HCT116 (cell line): Measurements from ENCODE around the gene SNX22. TPM values are rescaled to one million over a fixed set of nuclear protein-coding genes. Genes with fewer than 3 reads are reported as not detected.

Experiments used
- ATAC-seq: fragments of 200-7000 bp; cut with Tn5 transposase; 2 replicates; pipeline ENCODE4 v1.9.1; 2020; ENCODE audit warnings: mild to moderate bottlenecking, moderate library complexity
- BruUV-seq: library from RNA; stranded (reverse); fragments of 400-500 nt; replicated peaks from 2 replicates; lab custom pipeline; 2021; lab: Mats Ljungman, UMichigan
- CTCF ChIA-PET: fragments of 300-600 bp; sonication (Branson Sonifier 250); formaldehyde crosslinking; loops from one replicate; lab custom pipeline; 2021; ENCODE audit warnings: antibody characterized with exemption; lab: Charles Lee
- POLR2A ChIA-PET: fragments of 300-600, 350-600 bp; sonication (Branson Sonifier 250); formaldehyde crosslinking; loops from one replicate; lab custom pipeline; 2021; ENCODE audit warnings: antibody characterized with exemption; lab: Charles Lee
- RAD21 ChIA-PET, 2 experiments: fragments of 300-600 bp; sonication (Branson Sonifier 250); formaldehyde crosslinking; loops; one replicate each; lab custom pipeline; 2023; ENCODE audit warnings: low total read pairs in 2 of 2; ENCODE audit not compliant: uncharacterized antibody in 2 of 2, unreplicated experiment in 2 of 2, low non-redundant PET in 1 of 2; lab: Charles Lee
- DNase-seq: peaks from one replicate; pipeline ENCODE4 v3.0.0-alpha.2; 2010; ENCODE audit warnings: low read depth, low spot score
- H2AFZ ChIP-seq: fragments of 200-600 bp; shearing (Covaris generic), sonication (generic); 2 replicates; pipeline ENCODE4 v1.6.1; 2017; ENCODE audit warnings: low read depth, mixed run types, mixed read lengths, antibody characterized with exemption, low read length; ENCODE audit not compliant: poor library complexity, severe bottlenecking
- H3K27ac ChIP-seq: 2 replicates; pipeline ENCODE4 v1.5.1; 2012; ENCODE audit warnings: low read depth, low read length
- H3K27me3 ChIP-seq: fragments of 200-600 bp; sonication (generic); 2 replicates; pipeline ENCODE4 v1.6.1; 2016; ENCODE audit warnings: mixed run types, low read length, mixed read lengths; ENCODE audit not compliant: insufficient read depth
- H3K36me3 ChIP-seq, 2 experiments: fragments of 200-500 bp in 1 of 2; fragments of 200-600 bp in 1 of 2; sonication (Bioruptor generic) in 1 of 2; sonication (generic) in 1 of 2; 2 replicates each; pipeline versions ENCODE4 v1.5.1 to v1.6.1; 2014 to 2016; ENCODE audit warnings: low read length in 2 of 2, inconsistent platforms in 1 of 2, mixed read lengths in 1 of 2, mixed run types in 1 of 2; ENCODE audit not compliant: insufficient read depth in 2 of 2, control insufficient read depth in 1 of 2
- H3K4me1 ChIP-seq, 2 experiments: fragments of 200-600 bp in 1 of 2; sonication (generic) in 1 of 2; 2 replicates each; pipeline versions ENCODE4 v1.5.1 to v1.6.1; 2012 to 2017; ENCODE audit warnings: low read length in 2 of 2, inconsistent platforms in 1 of 2, mild to moderate bottlenecking in 1 of 2, mixed read lengths in 1 of 2, mixed run types in 1 of 2, moderate library complexity in 1 of 2; ENCODE audit not compliant: insufficient read depth in 2 of 2, control insufficient read depth in 1 of 2
- H3K4me2 ChIP-seq: fragments of 200-600 bp; sonication (generic); 2 replicates; pipeline ENCODE4 v1.6.1; 2017; ENCODE audit warnings: mixed run types, low read length, mixed read lengths
- H3K4me3 ChIP-seq, 2 experiments: fragments of 200-600 bp in 1 of 2; sonication (generic) in 1 of 2; replicated peaks in 1 of 2; 2 replicates each; pipeline ENCODE4 v1.5.1; 2011 to 2016; ENCODE audit warnings: low read length in 2 of 2, control low read depth in 1 of 2, low read depth in 1 of 2, mild to moderate bottlenecking in 1 of 2, mixed read lengths in 1 of 2, mixed run types in 1 of 2
- H3K79me2 ChIP-seq: fragments of 200-600 bp; sonication (generic); 2 replicates; pipeline ENCODE4 v1.6.1; 2017; ENCODE audit warnings: mild to moderate bottlenecking, mixed run types, low read length, moderate library complexity, mixed read lengths; ENCODE audit not compliant: insufficient read depth
- H3K9ac ChIP-seq: fragments of 200-600 bp; sonication (generic); 2 replicates; pipeline ENCODE4 v1.6.1; 2016; ENCODE audit warnings: low read length, mixed read lengths
- H3K9me2 ChIP-seq: fragments of 200-600 bp; sonication (generic), shearing (Covaris generic); 2 replicates; pipeline ENCODE4 v1.6.1; 2017; ENCODE audit warnings: mixed run types, mild to moderate bottlenecking, moderate library complexity; ENCODE audit not compliant: insufficient read depth
- H3K9me3 ChIP-seq, 2 experiments: fragments of 200-500 bp in 1 of 2; fragments of 200-600 bp in 1 of 2; sonication (Bioruptor generic) in 1 of 2; sonication (generic) in 1 of 2; 2 replicates each; pipeline ENCODE4 v1.6.1; 2014 to 2017; ENCODE audit warnings: low read length in 2 of 2, mixed read lengths in 2 of 2, inconsistent platforms in 1 of 2, low read depth in 1 of 2, mild to moderate bottlenecking in 1 of 2, mixed run types in 1 of 2, moderate library complexity in 1 of 2; ENCODE audit not compliant: control insufficient read depth in 1 of 2, insufficient read depth in 1 of 2
- H4K20me1 ChIP-seq: fragments of 200-600 bp; sonication (generic), shearing (Covaris generic); 2 replicates; pipeline ENCODE4 v1.6.1; 2017; ENCODE audit warnings: mixed run types, mild to moderate bottlenecking, moderate library complexity; ENCODE audit not compliant: insufficient read depth
- CEBPB ChIP-seq: IDR thresholded peaks from 2 replicates; pipeline ENCODE4 v1.6.1; 2012; ENCODE audit warnings: low read depth
- CTCF ChIP-seq, 3 experiments: fragments of 200-600 bp in 1 of 3; sonication (generic) in 1 of 3; IDR thresholded peaks in 2 of 3; conservative IDR thresholded peaks in 1 of 3; 2 replicates each; pipeline ENCODE4 v1.5.1; 2012 to 2017; ENCODE audit warnings: low read depth in 2 of 3, low read length in 2 of 3, antibody characterized with exemption in 1 of 3, borderline replicate concordance in 1 of 3, control low read depth in 1 of 3, mild to moderate bottlenecking in 1 of 3, mixed read lengths in 1 of 3, mixed run types in 1 of 3, moderate library complexity in 1 of 3; ENCODE audit not compliant: insufficient read depth in 1 of 3
- ELF1 ChIP-seq: IDR thresholded peaks from 2 replicates; pipeline ENCODE4 v1.6.1; 2012; ENCODE audit warnings: low read depth, borderline replicate concordance
- EZH2phosphoT487 ChIP-seq: fragments of 200-600 bp; IDR thresholded peaks from 2 replicates; pipeline ENCODE4 v1.6.1; 2018; ENCODE audit warnings: antibody characterized with exemption, borderline replicate concordance
- FOSL1 ChIP-seq: IDR thresholded peaks from 2 replicates; pipeline ENCODE4 v1.6.1; 2012; ENCODE audit warnings: low read depth
- JUND ChIP-seq: IDR thresholded peaks from 2 replicates; pipeline ENCODE4 v1.6.1; 2012
- MAX ChIP-seq: IDR thresholded peaks from 2 replicates; pipeline ENCODE4 v1.6.1; 2012
- POLR2A ChIP-seq: IDR thresholded peaks from 2 replicates; pipeline ENCODE4 v1.7.0; 2011; ENCODE audit warnings: borderline replicate concordance; ENCODE audit not compliant: insufficient read depth, insufficient read length; ENCODE audit errors: extremely low read depth
- POLR2AphosphoS5 ChIP-seq: IDR thresholded peaks from 2 replicates; pipeline ENCODE4 v1.6.1; 2011; ENCODE audit warnings: mild to moderate bottlenecking, low read depth, low read length, moderate library complexity
- RAD21 ChIP-seq: IDR thresholded peaks from 2 replicates; pipeline ENCODE4 v1.6.1; 2012; ENCODE audit warnings: low read depth, mild to moderate bottlenecking
- SRF ChIP-seq: IDR thresholded peaks from 2 replicates; pipeline ENCODE4 v1.6.1; 2012; ENCODE audit warnings: low read depth
- TCF7L2 ChIP-seq: IDR thresholded peaks from 2 replicates; pipeline ENCODE4 v1.7.0; 2011; ENCODE audit warnings: borderline replicate concordance, inconsistent platforms; ENCODE audit not compliant: insufficient read depth, insufficient read length; ENCODE audit errors: extremely low read depth
- YY1 ChIP-seq: IDR thresholded peaks from 2 replicates; pipeline ENCODE4 v1.6.1; 2011; ENCODE audit warnings: low read length, low read depth, moderate library complexity, mild to moderate bottlenecking; ENCODE audit not compliant: insufficient replicate concordance; ENCODE audit errors: extremely low read depth
- ZFX ChIP-seq: fragments of 450-650 bp; IDR thresholded peaks from 2 replicates; pipeline ENCODE4 v1.6.1; 2017
- ZNF274 ChIP-seq: fragments of 200-500 bp; sonication (Bioruptor generic); IDR thresholded peaks from 2 replicates; pipeline ENCODE4 v1.6.1; 2014; ENCODE audit warnings: mild to moderate bottlenecking, low read depth, low read length, inconsistent platforms
- intact Hi-C: fragments of 100-400 bp; cut with micrococcal nuclease; formaldehyde crosslinking; loops from 2 replicates; pipeline ENCODE4 v1.10.0; 2022
- total RNA-seq: library from RNA; stranded (reverse); gene quantifications from one replicate; pipeline ENCODE4 v1.2.1, GENCODE V29; 2021; ENCODE audit not compliant: unreplicated experiment
- TF ChIP-seq, protein P1 (sequence below): IDR thresholded peaks from 2 replicates; pipeline ENCODE4 v1.6.1; 2012; ENCODE audit warnings: low read depth
- TF ChIP-seq, protein P2 (sequence below): IDR thresholded peaks from 2 replicates; pipeline ENCODE4 v1.6.1; 2012

SNX22 gene
- total RNA-seq, 1 experiment from 2014 or later, result 6.3 TPM

DNA sequence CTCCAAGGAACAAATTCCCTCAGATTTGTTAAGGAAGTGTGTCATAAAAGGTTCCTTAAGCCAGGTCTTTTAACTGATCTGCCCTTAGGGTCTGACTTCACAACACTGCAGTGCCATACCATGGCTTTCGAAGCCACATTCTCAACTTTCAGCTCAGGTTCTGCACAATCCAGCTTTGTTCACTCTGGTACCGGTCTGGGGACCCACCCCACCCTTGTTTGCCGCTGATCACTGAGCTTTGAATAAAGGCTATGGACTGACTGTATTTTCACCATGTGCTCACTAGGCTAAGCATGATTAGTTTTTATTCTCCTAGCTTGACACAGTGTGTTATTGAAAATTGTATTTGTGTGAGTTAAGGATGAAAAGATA, 39.9 kb upstream of the SNX22 start:
- Histone ChIP-seq H3K27me3 (no peaks in the 10 kb centered on the region), H3K4me3 (no peak overlapping the region), H3K36me3 (peaks cover 10 to 16% of the 10 kb centered on the region in 2 experiments; a peak in 3 of 4 replicates), H2AFZ (no peak overlapping the region), H3K9me2 (no peaks in the 10 kb centered on the region), H3K9me3 (no peaks in the 10 kb centered on the region), H3K4me1 (no peaks in the 10 kb centered on the region), H3K9ac (no peak overlapping the region), H3K27ac (no peak overlapping the region), H4K20me1 (peaks cover 6% of the 10 kb centered on the region; the same call in 1 of the 2 replicates), H3K79me2 (peaks cover 53% of the 10 kb centered on the region), H3K4me2 (no peak overlapping the region)
- TF ChIP-seq YY1, result no peak
- TF ChIP-seq, protein P1, sequence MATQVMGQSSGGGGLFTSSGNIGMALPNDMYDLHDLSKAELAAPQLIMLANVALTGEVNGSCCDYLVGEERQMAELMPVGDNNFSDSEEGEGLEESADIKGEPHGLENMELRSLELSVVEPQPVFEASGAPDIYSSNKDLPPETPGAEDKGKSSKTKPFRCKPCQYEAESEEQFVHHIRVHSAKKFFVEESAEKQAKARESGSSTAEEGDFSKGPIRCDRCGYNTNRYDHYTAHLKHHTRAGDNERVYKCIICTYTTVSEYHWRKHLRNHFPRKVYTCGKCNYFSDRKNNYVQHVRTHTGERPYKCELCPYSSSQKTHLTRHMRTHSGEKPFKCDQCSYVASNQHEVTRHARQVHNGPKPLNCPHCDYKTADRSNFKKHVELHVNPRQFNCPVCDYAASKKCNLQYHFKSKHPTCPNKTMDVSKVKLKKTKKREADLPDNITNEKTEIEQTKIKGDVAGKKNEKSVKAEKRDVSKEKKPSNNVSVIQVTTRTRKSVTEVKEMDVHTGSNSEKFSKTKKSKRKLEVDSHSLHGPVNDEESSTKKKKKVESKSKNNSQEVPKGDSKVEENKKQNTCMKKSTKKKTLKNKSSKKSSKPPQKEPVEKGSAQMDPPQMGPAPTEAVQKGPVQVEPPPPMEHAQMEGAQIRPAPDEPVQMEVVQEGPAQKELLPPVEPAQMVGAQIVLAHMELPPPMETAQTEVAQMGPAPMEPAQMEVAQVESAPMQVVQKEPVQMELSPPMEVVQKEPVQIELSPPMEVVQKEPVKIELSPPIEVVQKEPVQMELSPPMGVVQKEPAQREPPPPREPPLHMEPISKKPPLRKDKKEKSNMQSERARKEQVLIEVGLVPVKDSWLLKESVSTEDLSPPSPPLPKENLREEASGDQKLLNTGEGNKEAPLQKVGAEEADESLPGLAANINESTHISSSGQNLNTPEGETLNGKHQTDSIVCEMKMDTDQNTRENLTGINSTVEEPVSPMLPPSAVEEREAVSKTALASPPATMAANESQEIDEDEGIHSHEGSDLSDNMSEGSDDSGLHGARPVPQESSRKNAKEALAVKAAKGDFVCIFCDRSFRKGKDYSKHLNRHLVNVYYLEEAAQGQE, result no peak
- no peak for TF ChIP-seq JUND
- TF ChIP-seq ZNF274, result no peak
- no peak for TF ChIP-seq TCF7L2
- TF ChIP-seq POLR2AphosphoS5, result no peak
- TF ChIP-seq ELF1, result no peak
- no peak for TF ChIP-seq RAD21
- TF ChIP-seq MAX, result no peak
- no peak for TF ChIP-seq POLR2A
- TF ChIP-seq FOSL1, result no peak
- TF ChIP-seq EZH2phosphoT487, result no peak
- no peak for TF ChIP-seq ZFX
- no peak for TF ChIP-seq SRF
- no peak for TF ChIP-seq CEBPB
- TF ChIP-seq, protein P2, sequence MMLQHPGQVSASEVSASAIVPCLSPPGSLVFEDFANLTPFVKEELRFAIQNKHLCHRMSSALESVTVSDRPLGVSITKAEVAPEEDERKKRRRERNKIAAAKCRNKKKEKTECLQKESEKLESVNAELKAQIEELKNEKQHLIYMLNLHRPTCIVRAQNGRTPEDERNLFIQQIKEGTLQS, result no peak
- no peak for TF ChIP-seq CTCF (IDR thresholded peaks at IDR 0.05 in 2 of 3, conservative IDR thresholded peaks at IDR 0.05 in 1 of 3; ENCODE audit: borderline replicate concordance in 1 of 3, insufficient read depth in 1 of 3, low read depth in 2 of 3, low read length in 2 of 3)
- ATAC-seq (no peak), DNase-seq (no peak)
- ChIA-PET RAD21 (no interaction called here), POLR2A (no interaction called here), CTCF (no interaction called here)
- intact Hi-C loops, result no loop called here
- BruUV-seq, result no TSS peak
